HG03457 (cell line): Measurements from ENCODE around the gene SLC5A10.

Source experiments
- ATAC-seq: cut with Tn5 transposase; IDR thresholded peaks from one replicate; pipeline ENCODE4 v1.9.1; 2021; ENCODE audit warnings: moderate number of reproducible peaks; ENCODE audit not compliant: unreplicated experiment

SLC5A10 gene

DNA sequence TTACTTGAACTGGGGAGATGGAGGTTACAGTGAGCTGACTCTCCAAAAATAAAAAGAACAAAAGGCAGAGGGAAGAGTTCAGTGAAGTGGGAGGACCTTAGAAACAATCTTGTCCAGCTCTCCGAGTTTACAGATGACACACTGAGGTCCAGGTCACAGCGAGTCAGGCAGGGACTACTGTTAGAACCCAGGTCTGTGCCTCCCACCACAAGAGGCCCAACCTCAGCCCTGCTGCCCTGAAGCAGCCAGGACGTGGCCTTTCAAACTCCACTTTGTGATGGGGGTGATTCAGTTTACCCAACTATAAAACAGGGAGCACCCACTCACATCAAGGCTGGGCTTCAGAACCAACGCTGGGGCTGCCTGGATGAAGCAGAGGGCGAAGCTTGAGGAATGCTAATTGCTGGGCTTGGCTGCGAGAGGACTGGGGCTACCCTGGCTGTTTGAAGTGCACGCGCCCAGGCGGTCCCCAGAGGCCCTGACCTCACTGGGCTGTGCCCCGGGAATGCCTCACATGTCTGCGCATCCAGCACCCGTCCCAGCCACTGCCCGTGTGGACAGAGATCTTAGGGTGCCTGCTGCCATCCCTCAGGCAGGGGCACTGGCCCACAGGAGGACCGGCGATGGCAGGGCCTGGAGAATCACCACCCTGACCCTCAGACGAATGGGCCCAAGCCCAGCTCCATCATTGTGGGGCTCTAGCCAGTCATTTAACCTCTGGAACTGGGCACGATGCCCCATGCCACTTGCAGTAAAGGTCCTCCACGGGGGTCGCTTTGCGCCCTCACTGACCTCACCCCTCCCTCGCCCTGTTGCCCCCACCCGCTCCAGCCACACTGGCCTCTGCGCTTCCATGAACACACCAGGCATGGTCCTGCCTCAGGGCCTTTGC lies 11.4 kb downstream of the SLC5A10 start:
- ATAC-seq, result no peak

DNA sequence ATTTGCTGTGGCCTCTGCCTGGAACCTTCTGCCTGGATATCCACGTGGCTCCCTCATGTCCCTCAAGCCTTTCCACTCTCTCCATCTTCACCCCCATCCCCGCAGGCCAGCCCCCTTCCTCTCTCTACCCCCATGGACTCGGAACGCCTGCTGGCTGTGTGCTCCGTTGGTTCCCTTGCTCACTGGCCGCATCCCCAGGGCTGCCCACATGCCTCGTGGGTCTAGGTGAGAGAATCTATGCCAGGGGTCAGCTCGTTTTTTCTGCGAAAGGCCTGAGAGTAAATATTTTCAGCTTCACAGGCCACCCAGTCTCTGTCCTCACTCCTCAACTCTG lies 12.0 kb downstream of the SLC5A10 start:
- ATAC-seq, result no peak

DNA sequence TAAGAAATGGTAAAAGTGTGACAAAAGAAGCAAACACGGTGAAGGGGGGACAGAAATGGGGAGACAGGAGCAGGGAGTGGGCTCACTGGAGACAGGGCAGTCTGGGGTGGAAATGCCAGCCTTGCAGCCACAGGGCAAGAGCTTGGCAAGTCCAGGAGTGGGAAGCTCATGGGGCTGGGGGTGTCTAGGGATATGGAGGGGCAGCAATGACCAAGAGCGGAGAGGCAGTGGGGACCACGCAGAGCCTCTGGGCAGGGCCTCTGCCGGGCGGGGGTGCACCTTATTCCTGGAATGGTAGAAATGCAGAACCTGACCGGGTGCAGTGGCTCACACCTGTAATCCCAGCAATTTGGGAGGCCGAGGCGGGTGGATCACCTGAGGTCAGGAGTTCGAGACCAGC lies 12.6 kb downstream of the SLC5A10 start:
- no peak for ATAC-seq

DNA sequence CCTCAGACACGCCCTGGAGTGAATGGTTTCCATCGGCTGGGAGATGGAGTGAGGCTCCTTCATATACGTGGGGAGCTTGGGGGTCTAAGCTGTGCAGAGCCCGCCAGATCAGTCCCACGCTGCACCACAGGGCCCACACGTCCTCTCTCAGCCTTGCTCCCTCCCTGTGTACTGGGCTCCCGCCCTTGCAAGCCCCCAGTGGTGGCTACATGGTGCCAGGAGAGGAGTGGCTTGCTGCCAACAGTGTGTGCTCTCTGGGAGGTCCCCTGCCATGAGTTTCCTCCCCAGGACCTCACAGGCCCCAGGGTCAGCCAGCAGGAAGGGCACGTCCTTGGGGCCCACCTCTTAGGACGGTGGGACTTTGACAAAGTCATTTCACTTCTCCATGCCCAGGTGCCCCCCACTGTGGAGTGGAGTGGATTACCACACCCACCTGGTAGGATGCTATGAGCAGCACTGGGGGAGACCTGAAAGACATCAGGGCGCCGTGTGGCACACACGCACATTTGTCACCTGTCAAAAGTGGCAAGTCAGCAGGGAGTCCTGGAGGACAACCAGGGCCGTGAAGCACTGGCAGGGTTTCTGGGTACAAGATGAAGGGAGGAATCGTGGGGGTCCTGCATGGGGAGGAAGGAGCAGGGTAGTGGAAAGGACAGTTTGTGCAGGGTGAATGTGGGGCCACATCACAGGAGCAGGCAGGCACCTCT lies 13.7 kb downstream of the SLC5A10 start:
- ATAC-seq, result no peak

DNA sequence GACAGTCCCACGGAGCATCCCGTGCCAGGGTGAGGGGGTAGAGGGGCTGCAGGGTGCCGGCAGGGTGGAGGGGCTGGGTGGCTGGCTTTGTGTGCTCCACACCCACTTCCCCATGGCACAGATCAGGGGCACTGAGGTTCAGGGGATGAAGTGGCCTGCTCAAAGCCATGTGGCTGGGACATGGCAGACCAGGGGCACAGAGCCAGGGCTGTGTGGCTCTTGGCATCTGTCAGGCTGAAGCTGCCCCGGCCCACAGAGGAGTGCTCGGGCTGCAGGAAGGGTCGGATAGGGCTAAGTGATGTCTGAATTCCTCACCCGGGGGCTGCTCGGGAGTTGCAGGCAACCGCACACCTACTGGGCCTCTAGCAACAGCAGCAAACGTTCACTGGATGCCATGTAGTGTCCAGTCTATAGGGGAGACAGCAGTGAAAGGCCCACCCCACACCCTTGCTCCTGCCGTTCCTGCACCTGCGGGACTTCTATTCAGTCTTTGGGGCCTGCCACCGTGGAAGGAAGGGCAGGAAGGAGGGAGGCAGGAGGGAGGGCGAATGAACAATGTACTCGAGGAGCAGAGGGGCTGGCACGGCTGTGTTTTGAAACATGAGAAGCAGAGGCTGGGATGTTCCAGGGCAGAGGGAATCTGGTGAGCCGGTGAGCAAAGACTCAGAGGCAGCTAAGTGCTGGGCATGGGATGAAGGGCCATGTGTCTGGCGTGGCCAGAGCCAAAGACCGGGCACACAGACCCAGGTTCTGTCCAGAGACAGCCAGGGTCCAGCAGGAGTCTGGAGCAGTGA lies 15.1 kb downstream of the SLC5A10 start:
- no peak for ATAC-seq

DNA sequence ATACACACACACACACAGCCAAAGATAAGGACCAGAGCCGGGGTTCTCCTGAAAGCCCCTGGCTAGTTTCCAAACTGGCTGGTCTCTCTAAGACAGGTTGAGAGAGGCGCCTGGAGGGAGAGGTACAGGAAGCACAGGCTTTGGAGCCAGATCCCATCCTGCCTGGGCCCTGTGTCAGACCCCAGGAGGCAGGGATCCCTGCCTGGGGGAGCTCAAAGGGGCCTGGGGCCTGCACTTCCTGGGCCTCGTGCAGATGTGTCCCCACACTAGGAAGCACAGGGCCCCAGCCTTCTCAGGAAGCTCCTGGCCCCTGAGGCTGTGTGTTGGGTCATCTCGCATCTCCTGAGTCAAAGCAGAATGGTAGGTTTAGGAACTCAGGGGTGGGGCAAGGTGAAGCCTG lies 16.0 kb downstream of the SLC5A10 start:
- no peak for ATAC-seq

DNA sequence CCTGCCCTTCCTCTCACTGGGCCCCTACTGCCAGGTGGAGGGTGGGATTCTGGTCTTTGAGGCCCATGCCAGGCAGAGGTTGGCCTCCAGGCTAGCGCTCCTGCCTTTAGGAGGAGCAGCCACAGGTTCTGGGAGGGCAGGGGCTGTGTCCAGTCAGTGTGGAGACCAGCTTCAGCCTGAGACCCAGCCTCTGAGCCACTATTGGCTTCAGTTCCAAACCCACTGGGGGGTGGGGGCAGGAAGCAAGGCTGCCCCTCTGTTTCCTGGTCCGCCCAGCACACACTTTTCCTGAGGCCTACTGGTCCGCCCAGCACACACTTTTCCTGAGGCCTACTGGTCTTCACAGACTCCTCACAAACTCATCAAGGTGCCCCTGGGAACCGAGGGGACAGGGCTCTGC lies 16.4 kb downstream of the SLC5A10 start:
- no peak for ATAC-seq

DNA sequence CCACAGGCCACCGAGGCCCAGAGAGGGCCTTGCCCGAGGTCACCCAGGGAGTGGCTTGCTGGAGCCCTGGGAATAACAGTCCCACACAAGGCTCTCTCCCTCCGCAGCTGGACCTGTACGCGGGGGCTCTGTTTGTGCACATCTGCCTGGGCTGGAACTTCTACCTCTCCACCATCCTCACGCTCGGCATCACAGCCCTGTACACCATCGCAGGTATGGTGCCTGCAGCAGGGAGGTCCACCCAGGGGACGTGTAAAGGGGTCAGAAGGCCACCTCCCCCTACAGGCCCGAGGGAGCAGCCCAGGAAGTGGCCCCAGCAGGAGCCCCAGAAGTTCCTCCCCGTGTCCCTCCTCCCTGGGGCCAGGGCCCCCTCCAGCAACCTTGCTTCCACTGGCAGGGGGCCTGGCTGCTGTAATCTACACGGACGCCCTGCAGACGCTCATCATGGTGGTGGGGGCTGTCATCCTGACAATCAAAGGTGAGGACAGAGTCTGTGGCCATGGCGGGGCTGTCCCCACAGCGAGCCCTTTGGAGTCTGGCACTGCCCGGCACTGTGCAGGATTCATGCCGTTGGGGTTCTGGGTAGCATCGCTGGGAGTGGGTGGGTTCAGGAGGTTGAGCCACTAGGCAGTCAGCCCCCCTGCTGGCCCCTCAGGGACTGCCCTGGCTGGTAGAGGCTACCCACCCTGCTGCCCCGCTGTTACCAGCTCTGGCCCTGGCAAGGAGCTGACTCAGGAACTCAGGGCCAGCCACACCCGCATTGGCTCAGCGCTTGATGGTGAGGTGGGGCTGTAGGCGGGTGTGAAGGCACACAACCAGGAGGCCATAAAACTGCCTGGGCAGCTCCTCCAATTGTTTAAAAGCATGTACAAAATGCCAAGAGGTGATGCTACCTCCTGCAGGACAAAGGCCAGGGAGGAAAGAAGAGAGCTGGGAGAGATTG lies 17.3 kb downstream of the SLC5A10 start:
- no peak for ATAC-seq

DNA sequence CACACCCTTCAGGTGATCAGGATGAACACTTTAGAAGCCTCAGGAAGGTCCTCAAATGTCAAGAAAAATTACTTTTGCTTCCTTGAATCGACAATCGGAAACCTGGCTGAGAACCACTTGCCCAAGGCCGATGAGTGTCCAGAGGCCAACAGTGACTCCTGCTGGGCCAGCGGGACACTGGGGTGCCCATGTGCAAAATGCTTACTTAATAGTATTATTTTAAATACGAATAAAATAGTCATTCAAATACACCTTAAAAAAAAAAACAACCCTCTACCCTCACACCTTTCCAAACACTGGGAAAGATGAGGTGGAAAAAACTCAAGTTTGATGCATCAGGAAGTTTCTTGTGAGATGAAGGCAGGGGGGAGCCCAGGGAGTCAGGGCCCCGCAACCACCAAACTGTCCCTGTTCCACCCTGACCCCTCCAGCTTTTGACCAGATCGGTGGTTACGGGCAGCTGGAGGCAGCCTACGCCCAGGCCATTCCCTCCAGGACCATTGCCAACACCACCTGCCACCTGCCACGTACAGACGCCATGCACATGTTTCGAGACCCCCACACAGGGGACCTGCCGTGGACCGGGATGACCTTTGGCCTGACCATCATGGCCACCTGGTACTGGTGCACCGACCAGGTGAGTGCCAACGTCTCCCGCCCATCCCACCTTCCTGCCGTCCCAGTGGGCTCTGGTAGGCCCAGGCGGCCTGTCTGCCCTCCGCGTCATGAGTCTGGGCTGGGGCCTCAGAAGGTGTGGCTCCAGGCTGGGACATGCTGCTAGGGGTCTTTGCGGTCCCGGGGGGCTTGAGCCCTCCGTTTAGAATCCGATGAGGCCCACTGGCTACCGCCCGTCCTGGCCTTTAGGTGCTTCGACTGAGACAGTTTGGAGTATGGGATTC lies 18.9 kb downstream of the SLC5A10 start:
- no peak for ATAC-seq

DNA sequence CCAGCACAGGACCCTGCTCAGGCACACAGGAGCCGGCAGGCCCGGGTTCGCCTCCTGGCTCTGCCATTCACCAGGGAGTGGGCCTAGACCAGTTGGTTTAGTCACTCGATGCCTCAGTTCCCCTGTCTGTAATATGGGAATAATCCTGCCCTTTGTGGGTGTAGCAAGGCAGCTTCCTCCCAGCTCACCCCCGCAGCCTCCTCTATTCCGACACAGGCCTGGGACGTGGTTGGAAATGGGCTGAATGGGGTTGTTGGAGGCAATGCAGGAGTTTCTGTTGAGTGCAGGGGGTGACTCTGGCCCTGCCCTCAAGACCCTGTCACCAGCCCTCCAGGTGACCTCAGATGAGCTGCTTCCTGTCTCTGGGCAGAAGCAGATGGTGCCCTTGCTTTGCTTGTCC lies 19.8 kb downstream of the SLC5A10 start:
- no peak for ATAC-seq

DNA sequence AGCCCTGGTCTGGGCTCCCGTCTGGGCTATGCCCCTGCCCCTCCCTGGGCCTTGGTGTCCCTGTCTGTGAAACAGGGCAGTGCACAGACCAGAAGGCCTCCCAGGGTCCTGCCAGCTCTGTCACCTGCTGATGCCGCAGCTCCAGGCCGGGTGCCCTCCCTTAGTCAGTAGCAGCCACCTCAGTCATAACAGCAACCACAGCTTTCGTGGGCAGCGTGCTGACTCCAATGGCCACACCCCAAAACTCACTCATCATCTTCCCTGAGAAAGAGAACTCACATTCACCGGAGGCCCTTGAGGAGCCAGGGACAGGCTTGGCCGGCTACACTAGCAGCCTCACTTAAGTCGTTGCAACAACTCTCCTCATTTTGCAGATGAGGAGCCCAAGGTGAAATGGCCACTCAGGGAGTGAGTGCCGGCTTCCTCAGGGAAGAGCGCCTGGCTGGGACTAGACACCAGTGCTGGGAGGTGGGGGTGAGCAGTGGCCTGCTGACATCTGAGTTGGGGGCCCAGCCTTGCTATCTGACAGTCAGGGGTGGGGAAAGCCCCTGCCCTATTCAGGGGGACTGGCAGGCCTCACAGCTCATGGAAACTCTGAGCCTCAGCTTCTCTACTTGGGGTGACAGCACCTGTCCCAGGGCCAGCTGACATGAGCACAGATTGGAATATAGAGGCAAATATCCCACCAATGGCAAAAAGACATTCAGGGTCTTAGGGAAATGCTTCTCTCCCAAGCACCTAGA lies 22.6 kb downstream of the SLC5A10 start:
- ATAC-seq, result no peak

DNA sequence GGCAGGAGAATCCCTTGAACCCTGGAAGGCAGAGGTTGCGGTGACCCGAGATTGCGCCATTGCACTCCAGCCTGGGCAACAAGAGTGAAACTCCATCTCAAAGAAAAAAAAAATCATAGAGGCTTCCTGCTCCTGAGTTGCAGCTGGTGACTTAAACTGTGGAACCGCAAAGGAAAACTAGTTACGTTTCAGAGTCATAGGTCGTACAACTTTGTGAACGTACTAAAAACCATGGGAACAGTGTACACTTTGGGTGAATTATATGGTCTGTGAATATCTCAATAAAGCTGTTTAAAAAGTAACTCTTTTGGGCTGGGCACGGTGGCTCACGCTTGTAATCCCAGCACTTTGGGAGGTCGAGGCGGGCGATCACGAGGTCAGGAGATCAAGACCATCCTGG lies 23.6 kb downstream of the SLC5A10 start:
- ATAC-seq, result no peak

DNA sequence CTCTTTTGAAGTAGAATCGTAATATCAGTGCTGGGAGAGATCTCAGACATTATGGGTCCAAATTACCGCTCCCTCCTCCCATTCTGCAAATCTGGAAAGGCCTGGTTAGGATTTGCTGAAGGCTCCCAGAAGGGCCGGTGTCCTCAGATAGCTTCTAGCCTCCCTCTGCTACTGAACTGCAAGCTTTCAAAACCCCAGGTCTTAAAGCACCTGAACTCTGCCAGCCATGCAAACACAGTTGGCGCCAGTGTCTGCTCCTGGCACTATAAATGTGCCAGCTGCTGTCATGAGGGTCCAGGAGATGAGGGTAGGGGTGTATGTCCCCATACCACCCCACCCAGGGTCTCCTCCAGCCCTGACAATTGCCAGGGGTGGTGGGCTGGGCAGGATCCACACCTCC lies 24.2 kb downstream of the SLC5A10 start:
- no peak for ATAC-seq

DNA sequence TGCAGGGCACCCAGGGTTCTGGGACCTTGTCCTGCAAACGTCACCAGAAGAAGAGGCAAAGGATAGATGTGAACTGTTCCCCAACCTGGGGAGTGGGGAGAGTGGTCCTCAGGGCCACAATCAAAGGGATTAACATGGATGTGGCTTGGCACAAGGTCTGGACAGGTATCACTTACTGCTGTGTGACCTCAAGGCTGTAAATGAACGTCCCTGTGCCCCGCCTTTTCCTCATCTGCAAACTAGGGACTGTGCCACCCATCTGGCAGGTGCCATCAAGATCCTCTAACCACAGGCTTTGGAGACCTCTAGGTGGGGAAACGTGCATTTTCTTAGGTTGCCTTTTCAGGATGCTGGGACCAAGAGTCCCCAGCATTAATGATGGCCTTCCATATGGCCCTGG lies 25.1 kb downstream of the SLC5A10 start:
- no peak for ATAC-seq

DNA sequence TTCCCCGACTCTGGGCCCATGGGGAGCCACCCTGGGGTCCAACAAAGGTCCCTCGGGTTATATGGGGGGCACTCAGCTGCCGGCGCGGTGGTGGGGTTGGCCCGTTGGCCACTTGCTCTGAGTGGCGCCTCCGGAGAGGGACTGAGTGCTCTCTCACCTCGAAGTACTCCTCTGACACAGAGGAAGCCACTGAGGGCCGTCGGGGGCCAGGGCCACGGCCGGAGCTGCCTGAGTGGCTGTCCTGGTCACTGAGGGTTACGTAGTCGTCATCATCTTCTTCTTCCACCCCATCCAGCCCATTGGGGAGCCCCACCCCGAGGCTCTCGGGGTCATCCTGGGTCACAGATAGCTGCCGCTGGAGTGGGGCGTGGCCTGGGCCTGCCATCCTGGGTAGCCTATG lies 25.7 kb downstream of the SLC5A10 start:
- no peak for ATAC-seq

DNA sequence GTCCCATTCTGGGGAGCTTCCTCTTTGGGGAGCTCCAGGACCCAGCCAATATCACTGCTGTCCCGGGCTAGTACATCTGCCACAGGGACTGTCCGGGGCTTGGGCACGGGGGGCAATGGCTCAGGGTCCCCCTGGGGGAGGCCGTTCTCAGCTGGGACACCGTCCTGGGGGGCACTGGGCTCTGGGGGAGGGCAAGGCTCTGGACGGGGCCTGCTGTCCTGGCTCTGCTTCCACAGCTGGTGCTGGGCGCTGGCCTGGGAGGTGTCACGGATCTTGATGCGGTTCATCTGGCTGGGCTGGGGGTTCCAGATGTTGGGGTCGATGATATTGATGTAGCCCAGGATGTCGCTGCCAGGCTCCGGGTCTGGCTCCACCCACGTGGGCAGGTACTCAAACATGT lies 26.1 kb downstream of the SLC5A10 start:
- ATAC-seq, result no peak

DNA sequence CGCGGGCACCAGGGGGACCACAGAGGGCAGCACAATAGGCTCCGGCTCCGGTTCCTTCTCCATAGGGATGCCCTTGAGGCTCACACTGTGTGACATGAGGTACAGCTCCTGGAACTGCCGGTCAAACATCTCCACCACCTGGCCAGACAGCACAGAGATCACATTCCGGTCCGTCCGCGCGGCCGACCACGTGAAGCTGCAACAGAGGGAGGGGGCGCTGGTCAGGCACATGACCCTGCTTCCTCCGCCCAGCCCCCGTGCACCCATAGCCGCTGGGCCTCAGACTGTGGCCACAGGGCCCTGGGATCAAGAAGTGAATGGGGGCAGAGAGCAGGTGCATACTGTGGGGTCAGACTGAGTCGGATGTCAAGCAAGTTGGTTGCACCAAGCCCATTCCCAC lies 26.7 kb downstream of the SLC5A10 start:
- ATAC-seq, result no peak

DNA sequence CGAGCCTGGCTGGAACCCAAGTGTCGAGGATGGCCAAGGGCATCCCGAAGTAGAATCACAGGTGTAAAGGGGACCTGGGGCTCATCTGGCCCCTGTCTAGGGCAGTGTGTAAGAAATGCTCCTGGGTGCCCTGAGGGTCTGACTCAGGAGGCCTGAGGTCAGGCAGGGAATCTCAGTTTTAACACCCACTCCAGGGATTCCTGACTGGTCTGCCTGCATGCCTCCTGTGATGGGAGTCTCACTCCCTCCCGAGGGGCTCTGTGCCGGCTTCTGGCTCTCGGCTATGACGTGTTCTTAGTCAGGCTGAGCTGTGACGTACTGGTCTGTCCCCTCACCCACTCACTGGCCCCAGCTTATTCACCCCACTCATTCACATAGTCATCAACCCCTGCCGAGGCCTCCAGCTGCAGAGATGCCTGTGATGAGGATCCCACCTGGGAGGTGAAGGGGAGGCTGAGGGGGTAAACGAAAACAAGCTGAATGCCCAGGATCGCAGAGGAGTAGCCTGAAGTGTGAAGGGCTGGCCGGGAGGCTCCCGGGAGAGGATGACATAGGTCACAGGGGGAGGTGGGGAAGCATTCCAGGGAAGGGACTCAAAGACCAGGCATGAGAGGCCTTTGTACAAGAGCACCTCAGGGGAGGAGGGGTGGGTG lies 28.8 kb downstream of the SLC5A10 start:
- no peak for ATAC-seq

DNA sequence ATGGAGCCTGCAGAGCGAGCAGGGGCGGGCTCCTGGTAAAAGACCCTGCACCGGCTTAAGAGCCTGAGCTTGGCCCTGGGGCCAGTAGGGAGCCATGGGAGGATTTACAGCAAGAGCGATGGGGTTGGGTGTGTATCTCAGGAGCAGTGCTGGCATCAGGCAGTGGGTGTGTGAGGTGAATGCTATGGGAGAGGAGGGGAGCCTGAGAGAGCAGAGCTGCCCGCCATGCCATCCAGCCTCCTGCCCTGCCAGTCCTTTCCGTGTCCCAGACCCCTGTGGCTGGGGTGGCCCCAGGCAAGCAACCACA lies 29.3 kb downstream of the SLC5A10 start:
- no peak for ATAC-seq
